ENCODE measurements around the gene ZNF80.
"Not testable (repeated sequence)": the region's sequence is repeated elsewhere in the genome, so short reads cannot be mapped to it uniquely, and the experiment has no call there.

ZNF80 gene

DNA sequence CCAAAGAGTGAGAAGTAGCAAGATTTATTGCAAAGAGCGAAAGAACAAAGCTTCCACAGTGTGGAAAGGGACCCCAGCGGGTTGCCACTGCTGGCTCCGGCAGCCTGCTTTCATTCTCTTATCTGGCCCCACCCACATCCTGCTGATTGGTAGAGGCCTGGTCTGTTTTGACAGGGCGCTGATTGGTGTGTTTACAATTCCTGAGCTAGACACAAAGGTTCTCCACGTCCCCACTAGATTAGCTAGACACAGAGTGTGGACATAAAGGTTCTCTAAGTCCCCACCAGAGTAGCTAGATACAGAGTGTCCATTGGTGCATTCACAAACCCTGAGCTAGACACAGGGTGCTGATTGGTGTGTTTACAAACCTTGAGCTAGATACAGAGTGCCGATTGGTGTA lies at the start of gene ZNF80:
TSS of gene ZNF80 (minus strand) at position 101 of the 400 bp plus-strand sequence. CDS start 504 bp downstream, outside the sequence.
- H2AFZ ChIP-seq; H3K9ac ChIP-seq; H3K27me3 ChIP-seq (ENCODE audit: control insufficient read depth, insufficient read depth, low read length); H3K36me3 ChIP-seq (ENCODE audit: control insufficient read depth, insufficient read depth, low read length); H3K79me2 ChIP-seq; H3K27ac ChIP-seq; H3K4me2 ChIP-seq (ENCODE audit: low read length); H3K4me3 ChIP-seq (ENCODE audit: low read depth, low read length); H3K4me1 ChIP-seq; H3K9me3 ChIP-seq (ENCODE audit: control insufficient read depth, low read length): not testable (repeated sequence)

DNA sequence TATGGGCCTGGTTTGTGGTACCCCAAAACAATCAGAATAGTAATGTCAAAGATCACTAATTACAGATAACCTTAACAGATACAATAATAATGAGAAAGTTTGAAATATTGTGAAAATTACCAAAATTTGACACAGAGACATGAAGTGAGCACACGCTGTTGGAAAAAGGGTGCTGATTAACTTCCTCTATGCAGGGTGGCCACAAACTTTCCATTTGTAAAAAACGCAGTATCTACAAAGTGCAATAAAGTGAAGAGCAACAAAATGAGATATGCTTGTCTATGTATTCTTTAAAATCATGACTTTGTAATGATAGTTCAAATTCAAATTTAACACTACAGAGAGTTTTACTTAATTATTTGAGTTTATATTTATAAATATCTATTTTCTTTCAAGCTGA lies 48.9 kb upstream of the ZNF80 start:
- Histone ChIP-seq H3K36me3 (ENCODE audit: control insufficient read depth, insufficient read depth, low read length) (no peaks in the 10 kb centered on the region), H3K4me3 (ENCODE audit: low read depth, low read length) (no peak overlapping the region), H3K4me2 (ENCODE audit: low read length) (no peak overlapping the region), H3K27ac (no peak overlapping the region), H3K79me2 (no peaks in the 10 kb centered on the region), H3K9ac (no peak overlapping the region), H3K27me3 (ENCODE audit: control insufficient read depth, insufficient read depth, low read length) (no peaks in the 10 kb centered on the region), H3K9me3 (ENCODE audit: control insufficient read depth, low read length) (no peaks in the 10 kb centered on the region), H2AFZ (no peak overlapping the region), H3K4me1 (no peaks in the 10 kb centered on the region)
- TF ChIP-seq, protein P1, sequence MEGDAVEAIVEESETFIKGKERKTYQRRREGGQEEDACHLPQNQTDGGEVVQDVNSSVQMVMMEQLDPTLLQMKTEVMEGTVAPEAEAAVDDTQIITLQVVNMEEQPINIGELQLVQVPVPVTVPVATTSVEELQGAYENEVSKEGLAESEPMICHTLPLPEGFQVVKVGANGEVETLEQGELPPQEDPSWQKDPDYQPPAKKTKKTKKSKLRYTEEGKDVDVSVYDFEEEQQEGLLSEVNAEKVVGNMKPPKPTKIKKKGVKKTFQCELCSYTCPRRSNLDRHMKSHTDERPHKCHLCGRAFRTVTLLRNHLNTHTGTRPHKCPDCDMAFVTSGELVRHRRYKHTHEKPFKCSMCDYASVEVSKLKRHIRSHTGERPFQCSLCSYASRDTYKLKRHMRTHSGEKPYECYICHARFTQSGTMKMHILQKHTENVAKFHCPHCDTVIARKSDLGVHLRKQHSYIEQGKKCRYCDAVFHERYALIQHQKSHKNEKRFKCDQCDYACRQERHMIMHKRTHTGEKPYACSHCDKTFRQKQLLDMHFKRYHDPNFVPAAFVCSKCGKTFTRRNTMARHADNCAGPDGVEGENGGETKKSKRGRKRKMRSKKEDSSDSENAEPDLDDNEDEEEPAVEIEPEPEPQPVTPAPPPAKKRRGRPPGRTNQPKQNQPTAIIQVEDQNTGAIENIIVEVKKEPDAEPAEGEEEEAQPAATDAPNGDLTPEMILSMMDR (IDR thresholded peaks at IDR 0.05), result no peak

DNA sequence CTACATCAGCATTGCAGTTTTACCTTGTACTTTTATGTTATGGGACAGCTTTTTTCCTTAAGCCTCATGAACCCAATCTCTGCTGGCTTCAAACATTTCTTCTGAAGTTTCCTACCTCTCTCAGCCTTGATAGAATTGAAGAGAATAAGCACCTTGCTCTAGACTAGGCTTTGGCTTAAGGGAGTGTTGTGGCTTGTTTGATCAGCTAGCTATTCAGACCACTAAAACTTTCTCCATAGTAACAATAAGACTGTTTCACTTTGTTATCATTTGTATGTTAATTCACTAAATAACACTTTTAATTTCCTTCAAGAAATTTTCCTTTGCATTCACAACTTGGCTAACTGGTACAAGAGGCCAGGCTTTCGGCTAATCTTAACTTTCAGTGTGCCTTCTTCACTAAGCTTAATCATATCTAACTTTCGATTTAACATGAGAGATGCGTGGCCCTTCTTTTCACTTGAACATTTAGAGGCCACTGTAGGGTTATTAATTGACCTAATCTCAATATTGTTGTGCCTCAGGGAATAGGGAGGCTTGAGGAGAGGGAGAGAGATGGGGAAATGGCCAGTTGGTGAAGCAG lies 48.4 kb upstream of the ZNF80 start:
- TF ChIP-seq, protein P1 (IDR thresholded peaks at IDR 0.05), result no peak
- Histone ChIP-seq H3K4me2 (ENCODE audit: low read length) (no peak overlapping the region), H2AFZ (no peak overlapping the region), H3K27ac (no peak overlapping the region), H3K27me3 (ENCODE audit: control insufficient read depth, insufficient read depth, low read length) (no peaks in the 10 kb centered on the region), H3K4me1 (no peaks in the 10 kb centered on the region), H3K79me2 (no peaks in the 10 kb centered on the region), H3K9ac (no peak overlapping the region), H3K4me3 (ENCODE audit: low read depth, low read length) (no peak overlapping the region), H3K9me3 (ENCODE audit: control insufficient read depth, low read length) (no peaks in the 10 kb centered on the region), H3K36me3 (ENCODE audit: control insufficient read depth, insufficient read depth, low read length) (no peaks in the 10 kb centered on the region)

DNA sequence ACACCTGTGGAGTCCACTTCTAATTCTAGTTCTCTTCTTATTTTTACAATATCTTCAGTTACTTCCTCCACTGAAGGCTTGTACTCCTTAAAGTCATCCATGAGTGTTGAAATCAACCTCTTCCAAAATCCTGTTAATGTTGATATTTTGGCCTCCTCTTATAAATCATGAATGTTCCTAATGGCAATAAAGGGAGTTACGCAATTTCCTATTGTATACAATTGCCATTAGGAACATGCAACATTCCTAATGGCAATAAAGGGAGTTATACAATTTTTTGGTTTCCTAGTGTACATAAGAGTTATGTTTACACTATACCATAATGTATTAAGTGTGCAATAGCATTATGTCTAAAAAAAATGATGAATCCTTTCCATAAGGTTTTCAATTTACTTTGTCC lies 47.3 kb upstream of the ZNF80 start:
- Histone ChIP-seq H3K4me2 (ENCODE audit: low read length) (no peak overlapping the region), H3K27me3 (ENCODE audit: control insufficient read depth, insufficient read depth, low read length) (no peaks in the 10 kb centered on the region), H3K4me3 (ENCODE audit: low read depth, low read length) (no peak overlapping the region), H3K36me3 (ENCODE audit: control insufficient read depth, insufficient read depth, low read length) (no peaks in the 10 kb centered on the region), H2AFZ (no peak overlapping the region), H3K27ac (no peak overlapping the region), H3K9me3 (ENCODE audit: control insufficient read depth, low read length) (no peaks in the 10 kb centered on the region), H3K4me1 (no peaks in the 10 kb centered on the region), H3K9ac (no peak overlapping the region), H3K79me2 (no peaks in the 10 kb centered on the region)
- TF ChIP-seq, protein P1 (IDR thresholded peaks at IDR 0.05), result no peak

DNA sequence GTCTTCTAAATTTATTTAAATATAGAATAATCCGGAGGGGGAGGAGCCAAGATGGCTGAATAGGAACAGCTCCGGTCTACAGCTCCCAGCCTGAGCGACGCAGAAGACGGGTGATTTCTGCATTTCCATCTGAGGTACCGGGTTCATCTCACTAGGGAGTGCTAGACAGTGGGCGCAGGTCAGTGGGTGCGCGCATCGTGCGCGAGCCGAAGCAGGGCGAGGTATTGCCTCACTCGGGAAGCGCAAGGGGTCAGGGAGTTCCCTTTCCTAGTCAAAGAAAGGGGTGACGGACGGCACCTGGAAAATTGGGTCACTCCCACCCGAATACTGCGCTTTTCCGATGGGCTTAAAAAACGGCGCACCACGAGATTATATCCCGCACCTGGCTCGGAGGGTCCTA lies 39.5 kb upstream of the ZNF80 start:
- H3K9me3 ChIP-seq (ENCODE audit: control insufficient read depth, low read length); H3K9ac ChIP-seq; H2AFZ ChIP-seq; H3K4me2 ChIP-seq (ENCODE audit: low read length); H3K79me2 ChIP-seq; H3K4me1 ChIP-seq; H3K27ac ChIP-seq; H3K27me3 ChIP-seq (ENCODE audit: control insufficient read depth, insufficient read depth, low read length); H3K4me3 ChIP-seq (ENCODE audit: low read depth, low read length); H3K36me3 ChIP-seq (ENCODE audit: control insufficient read depth, insufficient read depth, low read length): not testable (repeated sequence)

DNA sequence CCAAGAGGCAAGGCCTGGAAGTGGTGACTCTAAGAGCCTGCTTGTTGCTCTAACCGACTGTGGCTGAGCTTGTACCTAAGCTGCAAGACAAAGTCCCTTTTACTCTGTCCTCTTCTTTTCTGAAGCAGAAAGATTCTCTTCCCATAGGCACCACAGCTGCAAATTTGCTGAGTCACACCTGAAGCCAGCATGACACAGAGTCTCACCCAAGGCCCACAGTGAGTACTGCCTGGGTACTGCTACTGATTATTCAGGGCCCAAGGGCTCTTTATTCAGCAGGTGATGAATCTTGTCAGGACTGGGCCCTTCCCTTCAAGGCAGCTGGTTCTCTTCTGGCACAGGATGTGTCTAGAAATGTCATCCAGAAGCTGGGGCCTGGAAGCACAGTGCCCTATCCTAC lies 37.6 kb upstream of the ZNF80 start:
- no peaks in the 10 kb centered on the region for H3K9me3 ChIP-seq (ENCODE audit: control insufficient read depth, low read length)
- H3K4me2 ChIP-seq (ENCODE audit: low read length), result no peak overlapping the region
- no peak overlapping the region for H2AFZ ChIP-seq
- H3K79me2 ChIP-seq, result no peaks in the 10 kb centered on the region
- H3K27me3 ChIP-seq (ENCODE audit: control insufficient read depth, insufficient read depth, low read length), result no peaks in the 10 kb centered on the region
- TF ChIP-seq, protein P1 (IDR thresholded peaks at IDR 0.05), result no peak
- H3K9ac ChIP-seq, result no peak overlapping the region
- H3K4me3 ChIP-seq (ENCODE audit: low read depth, low read length), result no peak overlapping the region
- H3K36me3 ChIP-seq (ENCODE audit: control insufficient read depth, insufficient read depth, low read length), result no peaks in the 10 kb centered on the region
- H3K27ac ChIP-seq, result no peak overlapping the region
- no peaks in the 10 kb centered on the region for H3K4me1 ChIP-seq

Data from parathyroid adenoma (tissue), 2 donors.